HG03571 (cell line): ENCODE results near the gene ARL14.

Source experiments
- ATAC-seq: cut with Tn5 transposase; IDR thresholded peaks from one replicate; pipeline ENCODE4 v1.9.1; 2021; ENCODE audit not compliant: unreplicated experiment

ARL14 gene

DNA sequence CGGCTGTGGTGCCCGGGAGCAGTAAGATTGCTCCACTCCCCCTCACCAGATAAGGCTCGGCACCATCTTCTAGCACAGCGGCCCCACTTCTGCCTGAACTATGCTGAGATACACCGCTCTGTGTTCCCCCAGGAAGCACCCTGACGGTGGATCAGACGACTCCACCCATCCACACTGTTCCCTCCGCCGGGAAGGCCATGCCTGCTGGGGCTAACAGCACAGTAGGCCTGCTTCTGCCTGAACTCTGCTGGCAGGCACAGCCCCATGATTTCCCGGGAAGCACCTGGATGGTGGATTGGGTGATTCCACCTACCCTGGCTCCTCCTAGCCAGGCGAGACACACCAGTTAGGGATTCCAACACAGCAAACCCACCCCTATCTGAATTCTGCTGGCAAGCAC is 42.8 kb downstream of the ARL14 start:
- ATAC-seq: no peak

GRCh38 chr3:160720123-160720746 is 43.3 kb downstream of the ARL14 start:
- ATAC-seq: no peak

GRCh38 chr3:160722331-160722730 is 45.4 kb downstream of the ARL14 start:
- no peak for ATAC-seq

- no peak for ATAC-seq
Observed at GRCh38 chr3:160725338-160725737, 48.4 kb downstream of the ARL14 start.
